HFF-Myc (cell line): ENCODE data around the gene NUFIP2.
"Not testable (repeated sequence)": the region's sequence is repeated elsewhere in the genome, so short reads cannot be mapped to it uniquely, and the experiment has no call there.

Experiments used
- DNase-seq: peaks from one replicate; pipeline ENCODE4 v3.0.0-alpha.2; 2011; ENCODE audit warnings: low read depth; ENCODE audit errors: extremely low read depth
- H3K4me3 ChIP-seq: replicated peaks from 2 replicates; pipeline ENCODE4 v1.5.1; 2011; ENCODE audit warnings: low read depth, mild to moderate bottlenecking, control low read depth, low read length
- TF ChIP-seq, protein P1 (sequence below): IDR thresholded peaks from 2 replicates; pipeline ENCODE4 v1.5.1; 2012; ENCODE audit warnings: mild to moderate bottlenecking, low read depth, low read length, control low read depth; ENCODE audit errors: missing control alignments

NUFIP2 gene

DNA sequence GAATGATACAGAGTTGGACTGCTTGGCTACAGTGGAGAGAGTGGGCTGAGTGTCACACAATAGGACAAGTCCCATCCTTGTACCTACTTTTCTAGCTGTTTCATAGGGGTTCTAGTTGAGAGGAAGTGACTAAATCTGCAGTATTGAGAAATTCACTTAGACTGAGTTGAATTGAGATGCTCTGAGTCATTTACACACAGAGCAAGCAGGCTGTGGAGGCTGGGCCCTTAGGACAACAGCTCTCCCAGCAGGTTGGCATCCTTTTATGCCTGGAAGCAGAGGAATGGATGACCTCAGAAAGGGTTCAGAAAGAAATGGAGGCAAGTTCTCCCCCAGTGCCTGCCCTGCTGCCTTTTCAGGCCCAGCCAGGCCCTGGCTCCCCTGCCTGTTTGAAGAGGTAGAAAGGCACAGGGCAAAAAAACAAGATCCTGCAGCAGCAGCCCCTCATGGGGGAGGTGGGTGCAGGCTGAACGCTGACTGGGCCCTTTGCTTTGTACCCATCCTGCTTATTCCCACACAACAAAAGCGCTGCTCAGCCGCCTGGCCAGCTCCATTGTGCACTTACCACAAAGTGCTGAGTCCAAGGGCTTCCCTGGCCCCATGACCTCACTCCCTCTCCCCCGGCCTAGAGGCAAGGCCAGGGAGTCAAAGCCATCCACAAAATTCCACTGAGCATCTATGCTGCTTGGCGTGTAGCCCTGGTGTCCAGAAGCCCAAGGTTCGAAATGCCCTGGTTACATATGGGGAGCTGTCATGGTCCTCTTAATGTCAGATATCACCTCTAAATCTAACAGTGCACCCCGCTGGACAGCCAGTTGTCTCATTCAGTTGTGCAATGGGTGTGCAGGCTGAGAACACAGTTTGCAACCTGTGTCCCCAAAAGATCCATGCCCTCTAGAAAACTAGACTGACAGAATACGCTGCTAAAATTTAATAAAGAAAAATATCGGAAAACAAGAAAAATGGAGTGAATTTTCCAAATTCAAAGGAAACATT, 52.7 kb downstream of the NUFIP2 start:
- DNase-seq, result peak; percentile 88
- H3K4me3 ChIP-seq, result no peak overlapping the region
- TF ChIP-seq, protein P1, sequence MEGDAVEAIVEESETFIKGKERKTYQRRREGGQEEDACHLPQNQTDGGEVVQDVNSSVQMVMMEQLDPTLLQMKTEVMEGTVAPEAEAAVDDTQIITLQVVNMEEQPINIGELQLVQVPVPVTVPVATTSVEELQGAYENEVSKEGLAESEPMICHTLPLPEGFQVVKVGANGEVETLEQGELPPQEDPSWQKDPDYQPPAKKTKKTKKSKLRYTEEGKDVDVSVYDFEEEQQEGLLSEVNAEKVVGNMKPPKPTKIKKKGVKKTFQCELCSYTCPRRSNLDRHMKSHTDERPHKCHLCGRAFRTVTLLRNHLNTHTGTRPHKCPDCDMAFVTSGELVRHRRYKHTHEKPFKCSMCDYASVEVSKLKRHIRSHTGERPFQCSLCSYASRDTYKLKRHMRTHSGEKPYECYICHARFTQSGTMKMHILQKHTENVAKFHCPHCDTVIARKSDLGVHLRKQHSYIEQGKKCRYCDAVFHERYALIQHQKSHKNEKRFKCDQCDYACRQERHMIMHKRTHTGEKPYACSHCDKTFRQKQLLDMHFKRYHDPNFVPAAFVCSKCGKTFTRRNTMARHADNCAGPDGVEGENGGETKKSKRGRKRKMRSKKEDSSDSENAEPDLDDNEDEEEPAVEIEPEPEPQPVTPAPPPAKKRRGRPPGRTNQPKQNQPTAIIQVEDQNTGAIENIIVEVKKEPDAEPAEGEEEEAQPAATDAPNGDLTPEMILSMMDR, result no peak

DNA sequence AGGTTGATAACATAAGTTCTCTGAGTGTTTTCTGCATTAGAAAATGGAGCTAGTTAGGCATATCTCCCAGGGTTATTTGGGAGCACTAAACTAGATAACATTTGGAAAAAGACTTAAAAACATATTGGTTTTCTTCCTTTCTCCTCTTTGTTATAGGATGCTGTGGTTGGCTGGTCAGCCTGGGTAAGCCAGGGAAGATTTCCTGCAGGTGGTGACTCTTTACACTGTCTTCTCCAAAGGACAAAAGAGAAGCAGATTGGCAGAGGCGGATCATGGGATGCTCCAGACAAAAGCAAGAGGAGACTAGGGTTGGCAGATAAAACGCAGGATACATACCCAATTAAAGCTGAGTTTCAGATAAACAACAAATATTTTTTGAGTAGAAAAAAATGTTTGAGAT, 53.5 kb downstream of the NUFIP2 start:
- TF ChIP-seq, protein P1, result no peak
- no peak overlapping the region for H3K4me3 ChIP-seq
- no peak for DNase-seq

DNA sequence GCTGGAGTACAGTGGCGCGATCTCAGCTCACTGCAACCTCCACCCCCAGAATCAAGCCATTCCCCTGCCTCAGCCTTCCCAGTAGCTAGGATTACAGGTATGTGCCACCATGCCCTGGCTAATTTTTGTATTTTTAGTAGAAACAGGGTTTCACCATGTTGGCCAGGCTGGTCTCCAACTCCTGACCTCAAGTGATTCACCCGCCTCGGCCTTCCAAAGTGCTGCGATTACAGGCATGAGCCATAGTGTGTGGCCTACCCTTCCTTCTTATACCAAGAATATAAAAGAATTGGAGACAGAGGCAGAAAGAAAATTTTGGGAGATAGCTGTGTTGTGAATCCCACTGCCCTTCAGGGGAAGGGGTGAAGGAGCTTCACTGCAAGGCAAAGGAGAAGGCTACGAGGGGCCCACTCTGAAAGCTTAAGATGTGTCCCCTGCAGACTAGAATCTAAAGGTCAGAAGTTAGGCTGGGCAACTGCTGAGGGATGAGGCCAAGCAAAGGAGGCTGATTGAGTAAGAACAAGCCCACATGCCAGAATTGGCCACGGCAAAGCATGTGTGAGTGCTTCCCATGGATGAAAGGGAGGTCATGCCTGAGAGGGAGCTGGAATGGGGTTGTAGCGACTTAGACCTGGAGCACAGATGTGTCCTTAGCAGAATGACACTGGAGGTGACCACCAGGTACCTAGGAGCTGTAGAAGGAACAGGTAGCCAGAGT, 55.7 kb downstream of the NUFIP2 start:
- TF ChIP-seq, protein P1, result no peak
- DNase-seq, result no peak
- H3K4me3 ChIP-seq, result no peak overlapping the region

DNA sequence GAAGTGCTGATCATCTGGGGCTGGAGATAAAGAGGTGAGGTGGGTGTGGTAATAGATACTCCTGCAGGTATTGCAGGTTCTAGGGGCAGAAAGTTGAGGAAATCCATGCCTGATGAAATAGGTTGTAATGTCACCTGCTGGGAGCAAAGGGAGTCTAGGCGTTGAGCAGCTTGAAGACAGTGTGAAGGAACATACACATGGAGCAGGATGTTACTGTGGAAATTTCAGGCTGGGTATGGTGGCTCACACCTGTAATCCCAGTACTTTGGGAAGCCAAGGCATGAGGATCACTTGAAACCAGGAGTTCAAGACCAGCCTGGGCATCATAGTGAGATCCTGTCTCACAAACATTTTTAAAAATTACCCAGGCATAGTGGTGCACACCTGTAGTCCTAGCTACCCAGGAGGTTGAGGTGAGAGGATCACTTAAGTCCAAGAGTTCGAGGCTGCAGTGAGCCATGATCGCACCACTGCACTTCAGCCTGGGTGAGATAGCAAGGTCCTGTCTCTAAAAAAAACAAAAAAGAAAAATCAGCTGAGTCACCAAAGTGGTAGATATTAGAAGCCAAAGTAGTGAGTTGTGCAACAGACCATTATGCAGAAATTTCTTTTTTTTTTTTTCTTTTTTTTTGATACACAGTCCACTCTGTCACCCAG, 56.3 kb downstream of the NUFIP2 start:
- H3K4me3 ChIP-seq, result no peak overlapping the region
- no peak for DNase-seq

DNA sequence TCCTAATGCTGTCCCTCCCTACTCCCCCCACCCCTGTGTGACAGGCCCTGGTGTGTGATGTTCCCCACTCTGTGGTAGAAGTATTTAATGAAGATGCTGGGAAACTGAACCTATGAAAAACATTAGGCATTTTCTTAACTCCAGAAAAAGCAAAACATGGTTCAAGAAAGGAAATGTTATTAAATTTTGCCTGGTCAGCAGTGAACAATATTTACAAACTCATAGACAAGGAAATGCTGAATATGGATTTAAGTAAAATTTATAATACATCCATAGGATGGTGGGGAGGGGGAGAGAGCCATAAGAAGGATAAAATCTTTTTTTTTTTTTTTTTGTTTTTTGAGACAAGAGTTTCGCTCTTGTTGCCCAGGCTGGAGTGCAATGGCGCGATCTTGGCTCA, 58.0 kb downstream of the NUFIP2 start:
- TF ChIP-seq, protein P1, result no peak
- no peak overlapping the region for H3K4me3 ChIP-seq
- no peak for DNase-seq

More for the DNA sequence above, 56.3 kb downstream of the NUFIP2 start:
- TF ChIP-seq, protein P1, result no peak

DNA sequence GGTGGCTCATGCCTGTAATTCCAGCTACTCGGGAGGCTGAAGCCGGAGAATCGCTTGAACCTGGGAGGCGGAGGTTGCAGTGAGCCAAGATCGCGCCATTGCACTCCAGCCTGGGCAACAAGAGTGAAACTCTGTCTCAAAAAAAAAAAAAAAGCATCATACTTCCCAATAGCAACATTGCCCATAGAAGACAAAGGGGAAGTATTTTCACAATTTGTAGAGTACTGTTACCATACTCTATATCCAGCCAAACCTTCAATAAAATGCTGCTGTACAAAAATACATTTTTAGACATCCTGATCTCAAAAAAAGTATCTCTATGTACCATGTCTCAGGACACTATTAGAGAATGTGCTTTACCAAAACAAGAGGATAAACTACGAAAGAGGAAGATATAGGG, 59.0 kb downstream of the NUFIP2 start:
- not testable (repeated sequence) for DNase-seq, H3K4me3 ChIP-seq

DNA sequence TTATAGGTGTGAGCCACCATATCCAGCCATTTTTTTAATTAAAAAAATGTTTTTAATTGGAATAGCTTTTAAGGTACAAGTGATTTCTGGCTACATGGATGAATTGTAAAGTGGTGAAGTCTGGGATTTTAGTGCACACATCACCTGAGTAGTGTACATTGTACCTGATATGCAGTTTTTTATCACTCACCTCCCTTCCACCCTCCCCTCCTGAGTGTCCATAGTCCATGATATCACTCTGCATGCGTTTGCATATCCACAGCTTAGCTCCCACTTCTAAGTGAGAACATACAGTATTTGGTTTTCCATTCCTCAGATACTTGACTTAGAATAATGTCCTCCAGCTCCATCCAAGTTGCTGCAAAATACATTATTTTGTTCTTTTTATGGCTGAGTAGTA, 60.6 kb downstream of the NUFIP2 start:
- no peak overlapping the region for H3K4me3 ChIP-seq
- TF ChIP-seq, protein P1, result no peak
- DNase-seq, result no peak
